MM.1S (cell line): ENCODE data around the gene GPRC5D.

ENCODE experiments used
- DNase-seq: peaks from one replicate; pipeline ENCODE4 v3.0.0-alpha.2; 2015
- H2AFZ ChIP-seq: fragments of 300-600 bp; sonication (generic); 2 replicates; pipeline ENCODE4 v1.6.0; 2016; ENCODE audit warnings: antibody characterized with exemption, low read length
- H3F3A ChIP-seq: fragments of 300-600 bp; sonication (generic); 2 replicates; pipeline ENCODE4 v1.6.1; 2016; ENCODE audit warnings: mild to moderate bottlenecking, antibody characterized with exemption, low read length, moderate library complexity, mixed read lengths; ENCODE audit not compliant: insufficient read depth
- H3K27ac ChIP-seq: fragments of 300-600 bp; sonication (generic); 2 replicates; pipeline ENCODE4 v1.5.1; 2016; ENCODE audit warnings: mild to moderate bottlenecking, low read length
- H3K27me3 ChIP-seq: fragments of 300-600 bp; sonication (generic); replicated peaks from 2 replicates; pipeline ENCODE4 v1.6.0; 2016; ENCODE audit warnings: low read length; ENCODE audit not compliant: insufficient read depth
- H3K36me3 ChIP-seq: fragments of 300-600 bp; sonication (generic); replicated peaks from 2 replicates; pipeline ENCODE4 v1.6.1; 2016; ENCODE audit warnings: mild to moderate bottlenecking, low read length, mixed read lengths; ENCODE audit not compliant: insufficient read depth
- H3K4me1 ChIP-seq: fragments of 300-600 bp; sonication (generic); 2 replicates; pipeline ENCODE4 v1.6.1; 2016; ENCODE audit warnings: low read length, mixed read lengths
- H3K4me2 ChIP-seq: fragments of 300-600 bp; sonication (generic); 2 replicates; pipeline ENCODE4 v1.6.0; 2016; ENCODE audit warnings: low read depth, low read length
- H3K4me3 ChIP-seq: fragments of 300-600 bp; sonication (generic); 2 replicates; pipeline ENCODE4 v1.5.1; 2016; ENCODE audit warnings: low read length, mixed read lengths
- H3K79me2 ChIP-seq: fragments of 300-600 bp; sonication (generic); 2 replicates; pipeline ENCODE4 v1.6.1; 2016; ENCODE audit warnings: mixed run types, low read length, mixed read lengths
- H3K9ac ChIP-seq: fragments of 300-600 bp; sonication (generic); 2 replicates; pipeline ENCODE4 v1.6.1; 2016; ENCODE audit warnings: low read length, mixed read lengths
- H3K9me2 ChIP-seq: fragments of 300-600 bp; sonication (generic); replicated peaks from 2 replicates; pipeline ENCODE4 v1.6.1; 2016; ENCODE audit warnings: mild to moderate bottlenecking, low read length, mixed read lengths; ENCODE audit not compliant: insufficient read depth
- H3K9me3 ChIP-seq: fragments of 300-600 bp; sonication (generic); replicated peaks from 2 replicates; pipeline ENCODE4 v1.6.1; 2016; ENCODE audit warnings: mild to moderate bottlenecking, low read length, mixed read lengths; ENCODE audit not compliant: insufficient read depth
- H4K20me1 ChIP-seq: fragments of 300-600 bp; sonication (generic); 2 replicates; pipeline ENCODE4 v1.6.1; 2016; ENCODE audit warnings: mild to moderate bottlenecking, low read length, moderate library complexity, mixed read lengths; ENCODE audit not compliant: insufficient read depth
- EZH2 ChIP-seq: fragments of 300-600 bp; sonication (generic); optimal IDR thresholded peaks from 2 replicates; pipeline ENCODE3; 2017; ENCODE audit warnings: low read depth, mild to moderate bottlenecking, antibody characterized with exemption, low read length, mixed read lengths
- EZH2phosphoT487 ChIP-seq: fragments of 300-600 bp; sonication (generic); IDR thresholded peaks from 2 replicates; pipeline ENCODE4 v1.6.1; 2018; ENCODE audit warnings: antibody characterized with exemption, low read length
- TF ChIP-seq, protein P1 (sequence below): fragments of 300-600 bp; sonication (generic); IDR thresholded peaks from 2 replicates; pipeline ENCODE4 v1.5.1; 2016; ENCODE audit warnings: antibody characterized with exemption, low read length, mixed read lengths

GPRC5D gene

GRCh38 chr12:12958886-12959285, 6.9 kb upstream of the GPRC5D start:
- H3K4me2 ChIP-seq: no peak overlapping the region
- H3K27me3 ChIP-seq: no peaks in the 10 kb centered on the region
- no peak for TF ChIP-seq EZH2
- no peak for TF ChIP-seq EZH2phosphoT487
- TF ChIP-seq, protein P1, sequence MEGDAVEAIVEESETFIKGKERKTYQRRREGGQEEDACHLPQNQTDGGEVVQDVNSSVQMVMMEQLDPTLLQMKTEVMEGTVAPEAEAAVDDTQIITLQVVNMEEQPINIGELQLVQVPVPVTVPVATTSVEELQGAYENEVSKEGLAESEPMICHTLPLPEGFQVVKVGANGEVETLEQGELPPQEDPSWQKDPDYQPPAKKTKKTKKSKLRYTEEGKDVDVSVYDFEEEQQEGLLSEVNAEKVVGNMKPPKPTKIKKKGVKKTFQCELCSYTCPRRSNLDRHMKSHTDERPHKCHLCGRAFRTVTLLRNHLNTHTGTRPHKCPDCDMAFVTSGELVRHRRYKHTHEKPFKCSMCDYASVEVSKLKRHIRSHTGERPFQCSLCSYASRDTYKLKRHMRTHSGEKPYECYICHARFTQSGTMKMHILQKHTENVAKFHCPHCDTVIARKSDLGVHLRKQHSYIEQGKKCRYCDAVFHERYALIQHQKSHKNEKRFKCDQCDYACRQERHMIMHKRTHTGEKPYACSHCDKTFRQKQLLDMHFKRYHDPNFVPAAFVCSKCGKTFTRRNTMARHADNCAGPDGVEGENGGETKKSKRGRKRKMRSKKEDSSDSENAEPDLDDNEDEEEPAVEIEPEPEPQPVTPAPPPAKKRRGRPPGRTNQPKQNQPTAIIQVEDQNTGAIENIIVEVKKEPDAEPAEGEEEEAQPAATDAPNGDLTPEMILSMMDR: no peak
- no peaks in the 10 kb centered on the region for H3K9me3 ChIP-seq
- no peaks in the 10 kb centered on the region for H3F3A ChIP-seq
- DNase-seq: no peak
- no peaks in the 10 kb centered on the region for H3K36me3 ChIP-seq
- H3K27ac ChIP-seq: no peak overlapping the region
- no peak overlapping the region for H3K9ac ChIP-seq
- H3K4me1 ChIP-seq: peaks cover 5% of the 10 kb centered on the region; the same call in 1 of the 2 replicates
- no peaks in the 10 kb centered on the region for H3K79me2 ChIP-seq
- no peaks in the 10 kb centered on the region for H4K20me1 ChIP-seq
- no peak overlapping the region for H3K4me3 ChIP-seq
- no peaks in the 10 kb centered on the region for H3K9me2 ChIP-seq
- no peak overlapping the region for H2AFZ ChIP-seq

- no peaks in the 10 kb centered on the region for H3K27me3 ChIP-seq
- no peaks in the 10 kb centered on the region for H3K9me3 ChIP-seq
- no peak overlapping the region for H3K27ac ChIP-seq
- peaks cover 21% of the 10 kb centered on the region for H3F3A ChIP-seq
- H3K9ac ChIP-seq: no peak overlapping the region
- no peak overlapping the region for H3K4me2 ChIP-seq
- no peak for DNase-seq
- H3K36me3 ChIP-seq: no peaks in the 10 kb centered on the region
- H3K4me1 ChIP-seq: peaks cover 26% of the 10 kb centered on the region
- no peak overlapping the region for H3K4me3 ChIP-seq
- TF ChIP-seq EZH2: no peak
- TF ChIP-seq, protein P1: no peak
- no peak for TF ChIP-seq EZH2phosphoT487
- H3K9me2 ChIP-seq: no peaks in the 10 kb centered on the region
- no peak overlapping the region for H2AFZ ChIP-seq
- H3K79me2 ChIP-seq: peaks cover 20% of the 10 kb centered on the region
- no peaks in the 10 kb centered on the region for H4K20me1 ChIP-seq
Observed at GRCh38 chr12:12954878-12955625, 3.1 kb upstream of the GPRC5D start.

GRCh38 chr12:12954356-12954755, 2.4 kb upstream of the GPRC5D start:
- H2AFZ ChIP-seq: no peak overlapping the region
- no peak overlapping the region for H3K4me3 ChIP-seq
- H3K9me2 ChIP-seq: no peaks in the 10 kb centered on the region
- no peak for DNase-seq
- H4K20me1 ChIP-seq: no peaks in the 10 kb centered on the region
- peaks cover 21% of the 10 kb centered on the region for H3F3A ChIP-seq
- no peak overlapping the region for H3K9ac ChIP-seq
- H3K4me2 ChIP-seq: no peak overlapping the region
- TF ChIP-seq EZH2: no peak
- TF ChIP-seq, protein P1: no peak
- H3K36me3 ChIP-seq: no peaks in the 10 kb centered on the region
- peaks cover 33% of the 10 kb centered on the region for H3K4me1 ChIP-seq
- no peaks in the 10 kb centered on the region for H3K27me3 ChIP-seq
- H3K27ac ChIP-seq: no peak overlapping the region
- no peaks in the 10 kb centered on the region for H3K9me3 ChIP-seq
- peaks cover 27% of the 10 kb centered on the region for H3K79me2 ChIP-seq
